ENCODE measurements around the gene FRMD4B.
"Not testable (repeated sequence)": the region's sequence is repeated elsewhere in the genome, so short reads cannot be mapped to it uniquely, and the experiment has no call there.

The FRMD4B gene

DNA sequence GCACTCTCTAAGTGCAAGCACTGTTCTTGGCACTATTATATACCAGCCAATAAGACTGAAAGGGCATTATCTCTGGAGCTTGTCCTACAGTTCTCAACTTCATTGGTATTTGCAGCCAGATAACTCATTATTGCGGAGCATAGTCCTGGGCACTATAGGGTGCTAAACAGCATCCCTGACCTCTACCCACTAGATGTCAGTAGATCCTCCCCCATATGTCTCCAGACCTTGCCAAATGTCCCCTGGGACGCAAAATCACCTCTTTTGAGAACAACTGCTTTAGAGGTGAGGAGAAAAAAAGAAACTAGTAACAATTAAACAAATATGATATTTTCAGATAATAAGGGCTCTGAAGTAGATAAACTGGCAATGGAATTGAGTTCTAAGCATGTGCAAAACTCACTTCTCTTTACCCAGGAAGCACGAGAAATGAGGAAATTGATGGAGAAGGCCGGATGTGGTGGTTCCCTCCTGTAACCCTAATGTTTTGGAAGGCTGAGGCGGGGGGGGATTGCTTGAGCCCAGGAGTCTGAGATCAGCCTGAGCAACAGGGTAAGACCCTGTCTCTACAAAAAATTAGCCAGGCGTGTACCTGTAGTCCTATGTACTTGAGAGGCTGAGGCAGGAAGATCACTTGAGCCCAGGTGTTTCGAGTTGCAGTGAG, 61.4 kb downstream of the FRMD4B start:
- no peak overlapping the region for H3K4me3 ChIP-seq (ENCODE audit: low read depth, low read length)

DNA sequence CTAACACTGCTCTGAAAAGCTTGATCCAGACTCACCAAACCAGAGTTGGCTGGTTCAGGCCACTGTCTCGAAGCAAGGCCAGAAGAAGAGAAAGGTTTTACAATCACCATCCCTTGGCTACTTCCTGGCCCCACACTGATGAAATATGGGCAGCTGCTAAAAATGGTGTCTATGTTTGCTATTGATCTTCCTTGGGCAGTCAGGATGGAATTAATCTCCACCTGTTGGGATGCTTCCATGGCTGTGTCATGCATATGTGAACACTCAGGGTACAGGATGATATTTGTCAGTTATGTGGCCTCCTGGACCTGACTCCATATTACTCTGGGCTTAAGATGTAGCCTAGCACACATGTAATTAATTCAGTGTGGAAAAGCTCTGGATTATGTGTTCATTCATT, 61.9 kb downstream of the FRMD4B start:
- no peak overlapping the region for H3K4me3 ChIP-seq (ENCODE audit: low read depth, low read length)

DNA sequence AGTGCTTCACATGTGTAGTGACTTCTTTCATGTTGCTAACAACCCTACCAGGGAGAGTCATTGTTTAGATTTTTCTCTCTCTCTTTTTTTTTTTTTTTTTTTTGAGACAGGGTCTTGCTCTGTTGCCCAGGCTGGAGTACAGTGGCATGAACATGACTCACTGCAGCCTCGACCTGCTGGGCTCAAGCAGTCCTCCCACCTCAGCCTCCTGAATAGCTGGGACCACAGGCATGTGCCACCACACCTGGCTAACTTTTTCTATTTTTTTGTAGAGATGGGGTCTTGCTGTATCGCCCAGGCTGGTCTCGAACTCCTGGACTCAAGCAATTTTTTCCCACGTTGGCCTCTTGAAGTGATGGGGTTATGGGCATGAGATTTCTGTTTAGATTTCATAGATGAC, 63.4 kb downstream of the FRMD4B start:
- not testable (repeated sequence) for H3K4me3 ChIP-seq (ENCODE audit: low read depth, low read length)

DNA sequence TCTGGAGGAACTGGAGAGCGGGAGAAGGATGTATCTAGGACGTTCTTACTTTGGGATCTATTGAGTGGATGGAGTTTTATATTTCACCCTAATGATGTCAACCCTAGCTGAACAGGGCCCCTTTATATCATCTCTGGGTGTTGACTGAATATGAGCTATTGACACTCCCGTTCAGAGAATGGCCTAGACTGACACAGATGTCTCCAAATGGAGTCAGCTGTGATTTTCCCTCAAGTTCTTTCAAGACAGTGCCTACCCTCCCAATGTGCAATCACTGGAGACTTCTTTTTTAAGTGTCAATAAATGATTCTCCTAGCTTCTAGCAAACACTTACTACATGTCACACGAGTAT, 63.8 kb downstream of the FRMD4B start:
- no peak overlapping the region for H3K4me3 ChIP-seq (ENCODE audit: low read depth, low read length)

DNA sequence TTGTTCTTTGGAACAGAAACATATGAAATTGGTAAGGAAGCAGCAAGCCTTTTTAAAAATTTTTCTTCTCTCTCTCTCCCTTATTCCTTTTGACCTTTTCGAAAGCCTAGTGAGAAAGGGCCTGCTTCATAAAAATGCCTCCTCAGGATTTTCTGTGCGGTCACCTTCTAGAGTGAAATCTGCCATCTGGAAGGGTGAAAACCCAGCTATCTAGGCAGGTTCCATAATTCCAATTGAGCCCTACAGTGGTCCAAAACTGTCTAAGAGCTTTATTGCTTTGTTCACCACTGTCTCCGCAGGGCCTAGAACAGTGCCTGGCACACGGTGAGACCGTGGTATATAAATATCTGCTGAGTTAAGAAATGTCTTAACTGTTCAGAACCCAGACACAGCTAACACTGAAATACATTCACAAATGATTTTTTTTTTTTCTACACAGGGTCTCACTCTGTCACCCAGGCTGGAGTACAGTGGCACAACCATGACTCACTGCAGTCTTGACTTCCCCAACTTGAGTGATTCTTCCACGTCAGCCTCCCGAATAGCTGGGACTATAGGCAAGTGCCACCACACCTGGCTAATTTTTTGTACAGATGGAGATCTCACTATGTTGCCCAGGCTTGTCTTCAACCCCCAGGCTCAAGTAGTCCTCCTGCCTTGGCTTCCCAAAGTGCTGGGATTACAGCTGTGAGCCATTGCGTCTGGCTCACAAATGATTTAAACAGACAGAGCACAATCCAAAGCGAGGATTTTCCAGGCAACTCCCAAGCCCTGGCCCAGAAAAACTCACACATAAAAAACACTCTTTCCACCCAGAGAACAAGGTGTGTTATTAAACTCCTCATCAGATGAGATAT, 64.4 kb downstream of the FRMD4B start:
- H3K4me3 ChIP-seq (ENCODE audit: low read depth, low read length) = no peak overlapping the region

DNA sequence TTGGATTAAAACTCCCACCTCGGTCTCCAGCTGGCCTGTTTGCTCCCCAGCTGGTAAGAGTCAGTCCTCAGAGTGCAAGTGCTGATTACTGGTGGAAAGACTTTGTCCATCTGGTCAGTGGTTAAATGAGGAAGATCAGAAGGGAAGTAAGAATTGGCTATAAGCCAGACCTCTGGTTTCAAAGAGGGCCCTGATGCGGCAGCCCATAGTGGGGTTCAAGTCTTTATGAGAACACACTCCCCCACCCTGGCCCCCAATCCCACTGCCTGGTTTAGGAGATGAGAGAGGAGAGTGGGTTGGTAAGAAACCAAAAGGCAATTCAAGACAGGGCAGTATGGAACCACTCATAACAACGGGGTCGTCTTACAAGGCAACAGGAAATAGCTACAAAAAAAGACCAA, 65.0 kb downstream of the FRMD4B start:
- no peak overlapping the region for H3K4me3 ChIP-seq (ENCODE audit: low read depth, low read length)

DNA sequence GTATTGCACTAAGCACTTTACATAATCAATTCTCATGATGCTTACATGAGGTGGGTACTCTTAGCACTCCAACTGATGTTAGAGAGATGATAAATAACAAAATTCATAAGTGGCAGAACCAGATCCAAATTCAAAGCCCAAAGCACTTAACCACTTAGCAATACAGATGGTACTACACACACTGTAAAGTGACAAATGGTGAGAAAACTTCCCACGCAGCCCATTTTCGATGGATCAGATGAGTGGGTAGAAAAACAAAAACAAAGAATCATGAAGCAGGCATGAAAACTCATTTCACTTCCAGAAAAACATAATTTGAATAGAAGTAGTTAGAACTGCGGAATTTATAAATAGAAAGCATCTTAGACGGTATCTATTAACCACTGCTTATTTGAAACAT, 66.2 kb downstream of the FRMD4B start:
- no peak overlapping the region for H3K4me3 ChIP-seq (ENCODE audit: low read depth, low read length)

DNA sequence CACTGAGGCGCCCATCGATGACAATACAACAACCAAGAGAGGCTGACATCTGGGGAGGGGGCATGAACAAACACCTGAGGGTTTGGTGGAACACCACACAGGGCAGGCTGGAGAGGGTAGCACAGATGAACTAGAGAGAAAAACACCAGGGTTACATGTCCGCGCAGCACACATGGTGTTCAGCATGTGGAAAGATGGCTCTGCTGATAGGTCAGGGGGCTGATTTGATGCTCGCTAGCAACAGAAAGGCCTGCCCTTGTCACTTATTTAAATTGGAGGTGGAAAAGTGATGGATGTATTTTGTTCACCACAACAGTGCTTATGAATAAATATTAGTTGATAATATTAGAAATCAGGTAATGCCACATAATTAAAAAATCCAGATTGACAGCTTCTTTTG, 67.5 kb downstream of the FRMD4B start:
- no peak overlapping the region for H3K4me3 ChIP-seq (ENCODE audit: low read depth, low read length)

DNA sequence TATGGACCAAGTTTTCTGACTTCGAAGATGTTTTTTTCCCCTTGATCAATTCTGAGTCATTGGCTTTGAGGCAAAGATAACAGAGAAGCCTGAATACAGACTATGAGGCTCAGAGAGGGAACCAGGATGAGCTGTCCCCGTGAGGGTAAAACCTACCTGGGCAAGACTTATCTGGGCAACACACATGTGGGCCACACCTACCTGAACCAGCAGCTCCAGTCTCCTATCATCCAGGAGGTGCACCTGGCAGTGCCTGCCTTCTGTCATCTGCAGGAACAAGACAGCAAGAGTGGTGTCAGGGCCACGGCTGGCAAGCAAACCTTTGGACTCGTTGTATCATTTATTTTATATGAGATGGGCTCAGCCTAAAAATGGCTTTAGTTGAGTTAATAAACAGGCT, 72.6 kb downstream of the FRMD4B start:
- H3K4me3 ChIP-seq (ENCODE audit: low read depth, low read length) = no peak overlapping the region

DNA sequence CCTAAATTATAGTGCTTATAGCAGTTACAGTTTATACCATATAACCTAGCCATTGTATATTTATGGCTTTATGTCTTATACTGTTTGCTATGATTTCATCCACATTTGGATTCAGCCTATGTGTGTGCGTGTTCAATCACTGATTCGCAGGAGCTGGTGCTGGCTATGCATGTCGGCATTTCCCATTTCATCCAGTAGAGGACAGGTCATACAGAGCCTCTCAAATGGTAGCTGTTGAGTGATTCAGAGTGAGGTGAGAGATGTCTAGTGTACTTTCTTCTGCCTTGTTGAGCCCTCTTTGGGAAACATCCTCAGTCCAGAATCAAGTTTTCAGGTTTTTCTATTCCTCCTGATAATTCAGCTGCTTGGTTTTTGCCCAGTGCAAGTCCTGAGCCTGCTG, 76.1 kb downstream of the FRMD4B start:
- no peak overlapping the region for H3K4me3 ChIP-seq (ENCODE audit: low read depth, low read length)

DNA sequence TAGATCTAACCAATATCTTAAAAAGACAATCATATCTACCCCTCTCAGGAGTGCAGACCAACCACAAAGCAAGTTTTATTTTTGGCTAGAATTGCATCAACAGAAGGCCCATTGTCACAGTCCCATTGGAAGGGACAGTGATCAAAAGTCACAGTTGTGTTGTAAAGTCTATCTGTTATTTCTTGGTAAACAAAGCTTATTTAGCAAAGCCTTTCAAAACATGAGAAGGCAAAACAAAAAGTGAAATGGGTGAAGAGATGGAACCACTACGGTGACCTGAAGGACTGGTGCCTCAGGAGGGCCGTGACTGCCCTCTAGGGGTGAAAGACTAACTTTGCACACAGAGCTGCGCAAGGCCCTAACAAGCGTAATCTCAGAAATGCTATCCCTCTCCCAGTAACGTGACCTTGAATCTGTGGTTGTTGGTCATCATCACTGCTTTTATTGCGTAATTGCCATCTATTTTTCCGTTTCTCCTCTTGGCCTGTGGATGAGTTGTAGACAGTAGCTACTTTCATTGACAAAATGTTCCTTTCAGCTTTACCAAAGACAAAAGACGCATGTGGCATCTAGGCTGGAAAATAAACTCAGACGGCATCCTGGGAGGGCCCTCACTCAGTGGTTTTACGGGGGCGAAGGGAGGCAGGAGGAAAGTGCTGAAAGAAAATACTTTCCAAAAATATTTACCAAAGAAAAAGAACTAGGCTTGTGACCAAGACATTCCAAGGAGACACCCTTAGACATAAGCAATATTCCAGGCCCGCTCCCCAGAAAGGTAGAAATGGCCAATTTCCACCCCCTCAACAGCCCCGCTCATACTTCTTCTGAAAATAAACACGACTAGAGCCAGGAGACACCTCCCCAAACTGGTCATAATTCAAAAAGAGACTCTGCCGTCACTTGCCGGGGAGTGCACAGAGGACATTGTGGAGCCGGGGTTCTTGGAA, 79.4 kb downstream of the FRMD4B start:
- no peak overlapping the region for H3K4me3 ChIP-seq (ENCODE audit: low read depth, low read length)

DNA sequence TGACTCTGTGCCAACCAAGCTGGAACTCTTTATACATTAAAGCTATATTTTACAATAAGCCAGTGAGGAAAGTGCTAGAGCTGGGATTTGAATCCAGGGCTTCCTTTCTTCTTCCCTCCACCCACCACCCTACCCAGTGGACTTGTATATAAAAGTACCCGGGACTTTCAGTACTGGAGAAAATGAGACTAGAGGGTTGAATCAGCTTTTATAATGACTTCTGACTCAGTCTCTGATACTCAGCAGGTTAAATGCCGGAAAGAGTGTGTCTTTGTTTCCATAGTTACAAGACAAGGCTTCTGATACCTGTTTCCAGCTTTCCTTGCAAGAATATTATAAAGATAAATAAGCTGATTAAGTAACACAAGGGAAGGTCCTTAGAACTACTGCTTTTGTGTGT, 80.9 kb downstream of the FRMD4B start:
- no peak overlapping the region for H3K4me3 ChIP-seq (ENCODE audit: low read depth, low read length)

DNA sequence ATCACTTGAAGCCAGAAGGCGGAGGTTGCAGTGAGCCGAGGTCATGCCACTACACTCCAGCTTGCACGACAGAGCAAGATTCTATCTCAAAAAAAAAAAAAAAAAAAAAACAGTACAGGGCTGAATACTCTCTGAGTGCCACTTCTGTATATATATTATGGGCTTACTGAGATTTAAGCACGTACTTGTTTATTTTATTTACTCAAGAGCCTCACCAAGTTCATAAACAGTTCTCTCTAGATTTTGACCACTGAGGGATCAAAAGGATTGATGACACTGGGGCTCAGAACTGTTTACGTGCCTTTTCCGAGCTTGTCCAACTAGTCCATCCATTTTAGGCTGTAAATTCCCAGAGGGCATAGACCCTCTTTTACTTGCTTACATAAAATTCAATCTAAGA, 81.5 kb downstream of the FRMD4B start:
- H3K4me3 ChIP-seq (ENCODE audit: low read depth, low read length) = no peak overlapping the region

DNA sequence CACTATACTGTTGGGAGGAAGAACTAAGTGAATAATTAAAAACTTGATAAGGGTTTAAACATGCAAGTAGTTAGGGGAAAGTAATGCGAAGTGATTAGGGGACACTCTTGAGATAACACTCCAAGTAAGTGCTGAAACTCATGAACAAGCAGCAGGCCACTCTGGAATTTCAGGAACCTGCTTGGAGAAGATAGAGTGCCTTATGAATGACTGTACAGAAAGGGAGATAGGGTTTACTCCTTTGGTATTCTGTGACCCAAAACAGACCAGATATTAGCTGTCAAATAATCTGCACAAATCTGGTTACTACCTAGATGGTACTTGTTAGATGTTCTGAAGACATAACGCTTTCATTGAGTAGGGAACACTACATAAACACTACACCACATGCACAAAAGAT, 85.6 kb downstream of the FRMD4B start:
- H3K4me3 ChIP-seq (ENCODE audit: low read depth, low read length) = no peak overlapping the region

DNA sequence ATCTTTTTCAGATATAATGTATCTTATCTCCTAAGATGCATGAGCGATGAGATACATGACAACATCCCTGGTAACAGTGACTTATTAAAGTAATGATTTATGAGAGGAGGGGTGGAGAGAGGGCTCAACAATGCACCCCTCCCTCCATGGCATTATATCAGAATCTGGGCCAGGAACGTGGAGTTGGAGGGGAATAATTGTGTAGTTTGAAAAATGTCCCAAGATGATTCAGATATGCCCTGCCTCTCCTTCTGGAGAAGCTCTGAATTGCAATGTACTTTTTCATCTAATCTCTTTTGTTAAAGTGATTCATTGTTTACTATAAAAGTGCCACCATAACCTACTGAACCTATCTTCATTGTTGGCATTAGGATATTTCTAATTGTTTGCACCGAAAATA, 86.5 kb downstream of the FRMD4B start:
- H3K4me3 ChIP-seq (ENCODE audit: low read depth, low read length) = no peak overlapping the region

DNA sequence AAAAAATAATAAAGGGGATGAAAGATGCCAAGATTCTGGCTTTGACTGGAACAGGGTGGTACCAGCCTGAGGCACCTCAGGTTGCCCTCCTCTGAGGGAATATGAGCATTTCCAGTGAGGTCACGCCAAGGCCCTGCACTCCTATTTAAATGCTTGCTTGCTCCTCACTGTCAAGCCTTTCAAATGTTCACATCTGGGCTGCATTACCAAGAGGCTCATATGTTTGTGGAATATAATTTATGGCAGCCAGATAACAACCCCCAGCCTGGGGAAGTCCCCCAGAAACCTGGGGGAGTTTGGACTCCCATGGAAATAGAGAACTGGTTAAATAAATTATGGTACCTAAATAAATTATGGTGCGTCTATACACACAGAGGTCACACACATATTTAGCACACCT, 88.4 kb downstream of the FRMD4B start:
- H3K4me3 ChIP-seq (ENCODE audit: low read depth, low read length) = no peak overlapping the region

DNA sequence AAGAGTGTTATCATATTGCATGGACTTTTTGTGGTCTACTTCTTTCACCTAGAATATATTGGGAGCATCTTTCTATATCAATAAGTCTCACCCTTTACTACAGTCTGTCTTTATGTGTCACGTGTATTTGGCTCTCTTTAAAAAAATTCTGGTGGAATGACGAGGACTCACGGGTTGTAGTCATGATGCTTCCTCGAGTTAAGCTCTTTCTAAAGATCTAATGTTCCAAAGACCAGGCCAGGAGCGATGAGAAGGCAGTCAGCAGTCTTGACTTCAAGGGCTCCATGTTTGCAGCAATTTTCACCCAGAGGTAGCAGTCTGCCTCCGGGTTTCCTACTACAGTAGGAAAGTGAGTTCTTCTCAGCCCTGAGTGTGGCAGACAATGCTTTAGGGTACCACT, 88.9 kb downstream of the FRMD4B start:
- H3K4me3 ChIP-seq (ENCODE audit: low read depth, low read length) = no peak overlapping the region

DNA sequence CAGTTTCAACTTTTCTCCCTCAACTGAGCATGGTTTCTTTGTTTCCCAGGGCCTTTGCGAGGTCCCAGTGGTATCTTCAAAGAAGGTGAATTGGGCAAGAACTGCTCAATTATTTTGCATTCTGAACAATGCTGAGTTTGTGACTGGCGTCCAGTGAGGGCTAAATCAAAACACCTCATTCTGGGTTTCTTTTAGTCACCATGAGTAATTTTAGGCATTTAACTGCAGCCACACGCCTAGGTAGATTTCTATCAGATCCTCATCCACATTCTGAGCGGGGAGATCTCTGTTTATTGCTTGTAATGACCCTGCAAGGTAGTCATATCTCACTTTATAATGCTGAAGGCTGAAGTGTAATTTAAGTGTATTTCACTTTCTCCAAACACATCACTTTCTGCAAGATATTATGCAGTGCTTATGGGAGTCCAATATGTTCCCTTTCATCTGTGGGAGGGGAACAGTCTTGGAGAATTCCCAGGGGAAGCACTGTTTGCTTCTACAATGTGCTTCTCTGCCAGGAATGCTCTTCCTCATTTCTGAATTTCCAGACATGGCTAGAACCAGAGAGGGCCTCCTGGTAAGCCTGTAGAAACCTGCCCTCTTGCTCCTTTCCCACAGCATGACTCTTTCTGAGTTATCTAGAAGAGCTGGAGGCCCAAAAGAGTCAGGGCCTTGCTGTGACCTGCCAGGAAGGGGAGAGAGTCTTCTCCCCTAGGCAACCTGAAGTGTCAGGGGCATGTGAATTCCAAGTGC, 91.7 kb downstream of the FRMD4B start:
- no peak overlapping the region for H3K4me3 ChIP-seq (ENCODE audit: low read depth, low read length)

DNA sequence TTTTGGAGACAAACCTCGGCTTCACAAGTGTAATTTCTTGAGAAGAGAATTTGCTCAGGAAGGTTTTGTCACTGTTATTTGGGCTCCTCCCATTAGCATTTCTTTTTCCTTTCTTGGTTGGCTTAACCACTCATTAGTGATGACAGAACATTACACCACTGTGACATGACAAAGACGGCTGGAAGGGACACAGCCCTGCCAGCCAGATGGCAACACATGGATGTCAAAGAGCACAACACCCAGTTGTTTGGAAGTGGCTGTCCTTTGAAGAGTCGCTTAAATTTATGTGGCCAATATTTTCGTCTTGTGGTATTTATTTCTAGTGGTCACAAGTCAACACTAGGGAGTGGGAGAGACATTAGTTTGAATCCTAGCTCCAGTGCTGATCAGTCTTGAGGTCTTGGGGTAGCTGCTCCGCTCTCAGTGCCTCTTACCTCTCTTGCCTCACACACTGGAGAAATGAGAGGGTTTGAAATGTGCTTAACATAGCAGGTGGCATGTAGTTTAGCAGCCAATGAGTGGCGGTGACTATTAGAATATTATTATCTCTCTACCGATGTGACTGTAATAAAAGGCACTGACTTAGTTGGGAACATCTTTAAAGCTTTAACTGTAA, 92.8 kb downstream of the FRMD4B start:
- no peak overlapping the region for H3K4me3 ChIP-seq (ENCODE audit: low read depth, low read length)

DNA sequence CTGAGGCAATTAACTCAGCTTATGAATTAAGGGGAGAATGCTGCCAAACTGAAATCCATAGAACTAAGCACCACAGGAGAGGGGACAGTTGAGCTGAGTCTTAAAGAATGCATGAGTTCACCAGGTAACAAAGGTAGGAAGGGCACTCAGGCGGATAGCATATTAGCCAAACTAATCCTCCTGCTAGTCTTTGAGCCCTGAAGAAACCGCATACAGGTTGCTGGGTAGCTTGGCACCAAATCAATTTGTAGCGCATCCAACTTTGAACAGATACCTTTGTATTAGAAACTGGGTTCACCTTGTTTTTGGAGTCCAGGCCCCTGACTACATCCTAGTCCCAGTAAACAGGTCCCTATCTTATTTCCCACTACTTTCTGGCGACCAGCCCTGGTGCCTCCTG, 93.7 kb downstream of the FRMD4B start:
- no peak overlapping the region for H3K4me3 ChIP-seq (ENCODE audit: low read depth, low read length)
